A549 (cell line): ENCODE results near the gene MCU. TPM values are rescaled to one million over a fixed set of nuclear protein-coding genes. Genes with fewer than 3 reads are reported as not detected.
A peak's percentile ranks its signal among the peaks of the same experiment; 100 is the strongest.

ENCODE experiments used
- ATAC-seq, 2 experiments: fragments of 200-7000 bp in 1 of 2; fragments of >200 bp in 1 of 2; cut with Nextera tagmentation in 1 of 2; cut with Tn5 transposase in 1 of 2; 3 replicates each; pipeline versions ENCODE4 v1.8.0 to v1.9.1; 2018 to 2020; ENCODE audit warnings: mild to moderate bottlenecking in 1 of 2, moderate library complexity in 1 of 2
- CTCF ChIA-PET: fragments of 300-600 bp; sonication (Branson Sonifier 250); formaldehyde crosslinking; extraction: SDS; loops from one replicate; lab custom pipeline; 2021; ENCODE audit warnings: antibody characterized with exemption, inconsistent platforms; lab: Yijun Ruan, JAX
- POLR2A ChIA-PET: fragments of 350-600 bp; formaldehyde crosslinking; extraction: SDS; loops from one replicate; lab custom pipeline; 2021; ENCODE audit warnings: antibody characterized with exemption, inconsistent platforms; lab: Yijun Ruan, JAX
- DNase-seq, 2 experiments: peaks; one replicate each; pipeline versions ENCODE4 v3.0.0 to v3.0.0-alpha.2; 2011 to 2016; ENCODE audit warnings: low read depth in 1 of 2, low spot score in 1 of 2
- FAIRE-seq: peaks from 2 replicates; lab custom pipeline; 2011; peaks lifted over from hg19 to GRCh38; lab: Jason Lieb, UNC
- H3K27ac ChIP-seq, 2 experiments: fragments of >200 bp; sonication (Bioruptor Twin); formaldehyde crosslinking; 3 replicates each; pipeline ENCODE4 v1.5.1; 2016 to 2017
- H3K4me1 ChIP-seq: fragments of >200 bp; sonication (Bioruptor Twin); formaldehyde crosslinking; 3 replicates; pipeline ENCODE4 v1.6.1; 2016
- H3K4me2 ChIP-seq: fragments of >200 bp; sonication (Bioruptor Twin); formaldehyde crosslinking; 3 replicates; pipeline ENCODE4 v1.6.1; 2016
- H3K4me3 ChIP-seq: fragments of >200 bp; sonication (Bioruptor Twin); formaldehyde crosslinking; 3 replicates; pipeline ENCODE4 v1.5.1; 2016
- H3K9me3 ChIP-seq: fragments of >200 bp; sonication (Bioruptor Twin); formaldehyde crosslinking; 3 replicates; pipeline ENCODE4 v1.6.1; 2016
- BHLHE40 ChIP-seq: IDR thresholded peaks from 2 replicates; pipeline ENCODE4 v1.6.1; 2012; ENCODE audit warnings: low read depth, low read length, inconsistent platforms
- CBX8 ChIP-seq: fragments of 200-600 bp; sonication (generic); IDR thresholded peaks from 2 replicates; pipeline ENCODE4 v1.6.1; 2016
- EHMT2 ChIP-seq: fragments of 200-600 bp; sonication (generic); IDR thresholded peaks from 2 replicates; pipeline ENCODE4 v1.6.1; 2016; ENCODE audit warnings: antibody characterized with exemption, low read depth, mild to moderate bottlenecking, moderate library complexity
- ESRRA ChIP-seq: fragments of 150-350 bp; IDR thresholded peaks from 2 replicates; pipeline ENCODE4 v1.6.1; 2014; ENCODE audit warnings: mild to moderate bottlenecking, low read length, borderline replicate concordance
- FOXS1 ChIP-seq: fragments of 250-450 bp; sonication (Bioruptor Pico); IDR thresholded peaks from 2 replicates; pipeline ENCODE4 v1.5.0; 2020; ENCODE audit warnings: mild to moderate bottlenecking, moderate library complexity
- GATA3 ChIP-seq: IDR thresholded peaks from 2 replicates; pipeline ENCODE4 v1.6.1; 2012; ENCODE audit warnings: borderline replicate concordance
- HDAC2 ChIP-seq: fragments of 200-600 bp; sonication (generic); IDR thresholded peaks from 2 replicates; pipeline ENCODE4 v1.6.1; 2016
- HOXA7 ChIP-seq: fragments of 250-450 bp; sonication (Bioruptor Pico); IDR thresholded peaks from 2 replicates; pipeline ENCODE4 v1.5.0; 2020; ENCODE audit warnings: mild to moderate bottlenecking, moderate library complexity
- HOXB13 ChIP-seq: fragments of 250-450 bp; sonication (Bioruptor Pico); IDR thresholded peaks from 2 replicates; pipeline ENCODE4 v1.5.0; 2020; ENCODE audit warnings: low read depth, mild to moderate bottlenecking, moderate library complexity
- MAFK ChIP-seq: fragments of 450-650 bp; IDR thresholded peaks from 2 replicates; pipeline ENCODE4 v1.6.1; 2014; ENCODE audit not compliant: partially characterized antibody
- NPAS2 ChIP-seq: fragments of 250-450 bp; sonication (Bioruptor Pico); IDR thresholded peaks from 2 replicates; pipeline ENCODE4 v1.8.0; 2022; ENCODE audit warnings: mild to moderate bottlenecking, moderate library complexity, borderline replicate concordance
- NR3C1 ChIP-seq: fragments of >200 bp; sonication (Bioruptor Twin); formaldehyde crosslinking; IDR thresholded peaks from 3 replicates; pipeline ENCODE4 v1.6.1; 2017
- RCOR1 ChIP-seq: fragments of 150-350 bp; IDR thresholded peaks from 2 replicates; pipeline ENCODE4 v1.6.1; 2014; ENCODE audit warnings: antibody characterized with exemption, low read length, low read depth
- RFX5 ChIP-seq: fragments of 450-650 bp; IDR thresholded peaks from 2 replicates; pipeline ENCODE4 v1.7.1; 2014; ENCODE audit warnings: antibody characterized with exemption, mild to moderate bottlenecking, moderate library complexity
- SREBF2 ChIP-seq: fragments of 450-650 bp; IDR thresholded peaks from 2 replicates; pipeline ENCODE4 v1.6.1; 2014; ENCODE audit warnings: mild to moderate bottlenecking, moderate library complexity
- ZFP36 ChIP-seq: fragments of 450-650 bp; IDR thresholded peaks from 2 replicates; pipeline ENCODE4 v1.6.1; 2014; ENCODE audit warnings: borderline replicate concordance; ENCODE audit not compliant: partially characterized antibody
- ZNF302 ChIP-seq: fragments of 250-450 bp; sonication (Bioruptor Pico); IDR thresholded peaks from 2 replicates; pipeline ENCODE4 v1.9.0; 2021; ENCODE audit warnings: inconsistent platforms, mild to moderate bottlenecking, moderate library complexity
- ZSCAN20 ChIP-seq: fragments of 250-450 bp; sonication (Bioruptor Pico); IDR thresholded peaks from 2 replicates; pipeline ENCODE4 v1.8.0; 2022; ENCODE audit warnings: mild to moderate bottlenecking, moderate library complexity
- WGBS: methylation state at CpG from one replicate; pipeline ENCODE4 v1.1.6; 2017; ENCODE audit errors: missing lambda C conversion rate; 5-methylcytosine and 5-hydroxymethylcytosine counted together
- polyA plus RNA-seq, 4 experiments: library from polyadenylated mRNA; depleted of rRNA in 3 of 4; stranded (reverse); fragments of >200 nt; fragmentation: RNase III in 1 of 4; extraction: RNeasy Plus Mini Kit Qiagen cat#74134 plus additional on column Dnase treatment in 1 of 4; gene quantifications; 2 replicates in 3 of 4; 3 replicates in 1 of 4; pipeline ENCODE4 v1.2.3, GENCODE V29; 2011 to 2017
- TF ChIP-seq, protein P1 (sequence below): fragments of >200 bp; sonication (Bioruptor Twin); formaldehyde crosslinking; IDR thresholded peaks from 2 replicates; pipeline ENCODE4 v1.6.1; 2016
- TF ChIP-seq, protein P2 (sequence below): fragments of 250-450 bp; sonication (Bioruptor Pico); IDR thresholded peaks from 2 replicates; pipeline ENCODE4 v1.5.0; 2020; ENCODE audit warnings: low read depth, mild to moderate bottlenecking, moderate library complexity
- TF ChIP-seq, protein P3 (sequence below): fragments of 450-650 bp; IDR thresholded peaks from 2 replicates; pipeline ENCODE4 v1.6.1; 2014; ENCODE audit warnings: antibody characterized with exemption

The MCU gene
- polyA plus RNA-seq, 2 of the 4 experiments (the other 2 are of a cell fraction): 44.0 to 221 TPM

DNA sequence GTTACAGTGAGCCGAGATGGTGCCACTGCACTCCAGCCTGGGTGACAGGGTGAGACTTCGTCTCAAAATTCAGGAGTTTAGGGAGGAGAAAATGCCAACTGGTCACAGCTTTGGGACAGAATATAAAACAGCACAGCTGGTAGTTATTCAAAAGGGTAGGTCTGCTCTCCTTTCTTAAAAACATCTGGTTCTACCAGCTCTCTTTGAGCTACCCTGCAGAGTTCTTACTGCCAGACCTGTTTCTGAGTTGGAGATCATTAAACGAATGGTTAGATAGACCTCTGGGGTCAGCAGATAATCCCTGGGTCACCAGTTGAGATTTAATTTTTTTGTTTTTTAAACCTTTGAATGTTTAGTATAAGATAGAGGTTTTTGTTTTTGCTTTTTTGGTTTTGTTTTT is 52.6 kb downstream of the MCU start:
- H3K4me3 ChIP-seq: no peak overlapping the region
- peaks cover 26% of the 10 kb centered on the region for H3K4me1 ChIP-seq
- no peak for FAIRE-seq
- no peaks in the 10 kb centered on the region for H3K9me3 ChIP-seq
- H3K4me2 ChIP-seq: no peak overlapping the region
- ATAC-seq: no peak
- 77% methylated on average over 3 of the region's 3 CpGs for WGBS
- TF ChIP-seq ESRRA: no peak
- TF ChIP-seq NPAS2 (CRISPR knock-in tag): no peak
- no peak for TF ChIP-seq CBX8
- TF ChIP-seq, protein P1, sequence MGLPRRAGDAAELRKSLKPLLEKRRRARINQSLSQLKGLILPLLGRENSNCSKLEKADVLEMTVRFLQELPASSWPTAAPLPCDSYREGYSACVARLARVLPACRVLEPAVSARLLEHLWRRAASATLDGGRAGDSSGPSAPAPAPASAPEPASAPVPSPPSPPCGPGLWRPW: no peak
- no peak for DNase-seq
- POLR2A ChIA-PET: no interaction called here
- peak overlapping the region in 1 of 2 experiments; percentile 4; a peak in 1 of 6 replicates for H3K27ac ChIP-seq
- CTCF ChIA-PET: interaction anchor here (0.9 kb wide), 1 partner anchor 90 kb away, joined by 3 read pairs; no protein-coding TSS in a partner anchor

DNA sequence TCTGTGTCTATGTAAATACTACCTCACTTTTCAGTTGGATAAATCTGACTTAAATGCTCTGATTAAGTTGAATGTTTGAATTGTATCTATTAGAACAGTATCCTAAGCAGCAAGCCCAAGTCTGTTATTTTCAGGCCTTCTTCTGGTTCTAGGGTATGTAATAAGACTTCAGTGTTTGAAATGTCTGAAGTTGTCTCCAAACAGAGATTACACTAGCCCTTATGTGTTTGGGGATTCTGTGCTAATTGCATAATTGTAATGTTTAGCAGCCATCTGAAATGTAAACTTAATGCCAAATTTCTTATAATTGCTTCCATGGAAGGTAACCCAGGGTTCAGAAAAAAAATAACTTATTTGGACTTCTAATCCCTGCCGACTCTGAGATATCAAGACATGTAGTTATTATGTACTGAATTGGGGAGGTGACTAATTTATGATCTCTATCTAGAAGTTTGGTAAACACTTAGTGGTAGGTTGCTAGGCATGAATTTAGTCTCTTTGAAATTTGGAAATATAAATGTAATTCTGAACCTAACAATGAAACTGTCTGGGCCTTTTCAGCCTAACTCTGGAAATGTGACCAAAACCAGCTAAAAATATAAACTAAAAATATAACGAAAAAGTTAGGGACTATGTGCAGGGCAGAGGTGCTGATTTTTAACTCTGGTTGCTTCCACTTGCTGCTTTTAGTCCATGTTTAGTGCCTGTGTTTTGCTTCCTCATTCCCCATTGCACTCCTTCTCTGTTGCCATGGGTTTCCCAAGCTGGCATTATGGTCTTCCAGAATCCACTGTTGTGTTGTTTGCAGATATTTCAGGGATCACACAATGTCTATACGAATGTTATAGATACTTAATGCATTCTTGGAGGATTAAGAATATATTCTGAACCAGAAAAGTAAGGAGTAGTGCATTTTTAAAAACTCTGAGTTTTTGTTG is 54.8 kb downstream of the MCU start:
- CTCF ChIA-PET: interaction anchor here (1.3 kb wide), 1 partner anchor 9 kb away, joined by 3 read pairs; no protein-coding TSS in a partner anchor
- Histone ChIP-seq H3K4me1 (peaks cover 14% of the 10 kb centered on the region), H3K9me3 (no peaks in the 10 kb centered on the region), H3K4me2 (peak overlapping the region; percentile 18; the same call in 1 of the 3 replicates), H3K4me3 (no peak overlapping the region)
- 49% methylated on average over 3 of the region's 3 CpGs for WGBS
- no peak for DNase-seq
- peak in 1 of 2 experiments; percentile 51; a peak in 3 of 6 replicates for ATAC-seq
- no peak for TF ChIP-seq NR3C1
- TF ChIP-seq, all 56 proteins: peak for 0
- POLR2A ChIA-PET: no interaction called here
- H3K27ac ChIP-seq: no peak overlapping the region
- peak; percentile 67 for FAIRE-seq

DNA sequence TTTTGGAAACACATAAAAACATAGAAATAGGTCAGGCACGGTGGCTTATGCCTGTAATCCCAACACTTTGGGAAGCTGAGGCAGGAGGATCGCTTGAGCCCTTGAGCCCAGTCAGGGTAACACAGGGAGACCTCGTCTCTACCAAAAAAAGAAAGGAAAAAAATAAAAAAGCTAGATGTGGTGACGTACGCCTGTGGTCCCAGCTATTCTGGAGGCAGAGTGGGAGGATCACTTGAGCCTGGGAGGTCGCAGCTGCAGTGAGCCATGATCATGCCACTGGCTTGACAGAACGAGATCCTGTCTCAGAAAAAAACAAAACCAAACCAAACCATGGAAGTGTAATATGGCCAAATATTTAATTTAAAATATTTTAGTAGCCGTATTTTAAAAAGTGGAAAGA is 55.6 kb downstream of the MCU start:
- Histone ChIP-seq H3K27ac (no peak overlapping the region), H3K4me2 (no peak overlapping the region), H3K4me3 (no peak overlapping the region), H3K4me1 (peaks cover 16% of the 10 kb centered on the region)
- ChIA-PET POLR2A (no interaction called here), CTCF (interaction anchor here (1.3 kb wide), 1 partner anchor 9 kb away, joined by 3 read pairs; no protein-coding TSS in a partner anchor)
- no peak for TF ChIP-seq ZNF302 (CRISPR knock-in tag)
- TF ChIP-seq, protein P2, sequence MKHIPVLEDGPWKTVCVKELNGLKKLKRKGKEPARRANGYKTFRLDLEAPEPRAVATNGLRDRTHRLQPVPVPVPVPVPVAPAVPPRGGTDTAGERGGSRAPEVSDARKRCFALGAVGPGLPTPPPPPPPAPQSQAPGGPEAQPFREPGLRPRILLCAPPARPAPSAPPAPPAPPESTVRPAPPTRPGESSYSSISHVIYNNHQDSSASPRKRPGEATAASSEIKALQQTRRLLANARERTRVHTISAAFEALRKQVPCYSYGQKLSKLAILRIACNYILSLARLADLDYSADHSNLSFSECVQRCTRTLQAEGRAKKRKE (CRISPR knock-in tag): no peak
- TF ChIP-seq, all 56 proteins: peak for 0
- ATAC-seq (no peak), DNase-seq (no peak), FAIRE-seq (no peak)
- 94% methylated on average over 8 of the region's 8 CpGs for WGBS
- no peaks in the 10 kb centered on the region for H3K9me3 ChIP-seq

DNA sequence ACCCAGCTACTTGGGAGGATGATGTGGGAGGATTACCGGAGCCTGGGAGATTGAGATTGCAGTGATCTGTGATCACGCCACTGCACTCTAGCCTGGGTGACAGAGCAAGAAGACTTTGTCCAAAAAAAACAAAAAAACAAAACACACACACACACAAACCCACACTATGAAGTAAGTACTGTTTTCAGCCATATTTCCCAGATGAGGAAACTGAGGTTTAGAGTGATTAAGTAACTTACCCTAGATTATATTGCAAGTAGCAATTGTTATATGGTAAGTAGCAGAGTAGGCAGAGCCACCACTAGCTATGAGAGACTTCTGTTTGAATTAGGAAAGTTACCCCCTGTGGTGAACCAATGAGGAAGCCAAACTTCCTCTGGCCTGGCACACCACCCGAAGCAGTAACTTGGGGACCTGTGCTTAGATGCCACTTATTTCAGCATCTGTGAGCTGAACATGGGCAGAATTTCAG is 61.9 kb downstream of the MCU start:
- no peak overlapping the region for H3K4me2 ChIP-seq
- no peak overlapping the region for H3K27ac ChIP-seq
- ChIA-PET CTCF (no interaction called here), POLR2A (no interaction called here)
- no peak for FAIRE-seq
- 81% methylated on average over 3 of the region's 3 CpGs for WGBS
- TF ChIP-seq MAFK: no peak
- TF ChIP-seq BHLHE40: no peak
- TF ChIP-seq, all 56 proteins: peak for 0
- Histone ChIP-seq H3K4me3 (no peak overlapping the region), H3K4me1 (peaks cover 14% of the 10 kb centered on the region; the same call in 2 of the 3 replicates), H3K9me3 (no peaks in the 10 kb centered on the region)
- ATAC-seq (peak in 1 of 2 experiments; percentile 25; a peak in 1 of 6 replicates), DNase-seq (no peak)

DNA sequence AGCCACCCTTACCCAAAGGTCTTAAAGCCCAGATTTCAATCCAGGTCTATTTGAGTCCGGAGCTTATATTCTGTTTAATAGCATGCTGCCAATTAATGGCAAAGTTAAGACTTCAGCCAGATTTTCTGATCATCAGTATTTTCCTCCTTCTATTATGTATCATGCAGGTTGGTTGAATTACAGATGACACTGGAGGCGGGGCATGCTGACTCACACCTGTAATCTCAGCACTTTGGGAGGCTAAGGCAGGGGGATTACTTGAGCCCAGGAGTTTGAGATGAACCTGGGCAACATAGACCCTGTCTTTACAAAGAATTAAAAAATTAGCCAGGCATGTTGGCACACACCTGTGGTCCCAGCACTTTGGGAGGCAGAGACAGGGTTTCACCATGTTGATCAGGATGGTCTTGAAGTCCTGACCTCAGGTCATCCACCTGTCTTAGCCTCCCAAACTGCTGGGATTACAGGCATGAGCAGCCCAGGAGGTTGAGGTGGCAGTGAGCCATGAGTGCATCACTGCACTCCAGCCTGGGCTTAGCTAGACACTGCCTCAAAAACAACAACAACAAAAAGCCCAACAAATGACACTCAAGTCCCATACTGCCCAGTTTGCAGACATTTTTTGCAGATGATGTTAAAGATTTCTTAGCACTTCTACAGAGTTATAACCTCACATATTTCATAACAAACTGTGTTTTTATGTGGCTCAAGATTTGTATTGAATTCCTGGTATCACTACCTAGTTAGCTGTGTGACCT is 62.5 kb downstream of the MCU start:
- H3K9me3 ChIP-seq: no peaks in the 10 kb centered on the region
- ChIA-PET POLR2A (no interaction called here), CTCF (interaction anchor here (0.9 kb wide), 1 partner anchor 8 kb away, joined by 3 read pairs; no protein-coding TSS in a partner anchor)
- no peak overlapping the region for H3K4me2 ChIP-seq
- DNase-seq (no peak), ATAC-seq (peak in 1 of 2 experiments; percentile 45; a peak in 3 of 6 replicates), FAIRE-seq (no peak)
- no peak overlapping the region for H3K4me3 ChIP-seq
- H3K4me1 ChIP-seq: peaks cover 14% of the 10 kb centered on the region; the same call in 2 of the 3 replicates
- 94% methylated on average over 2 of the region's 2 CpGs for WGBS
- TF ChIP-seq, protein P2 (CRISPR knock-in tag): no peak
- TF ChIP-seq SREBF2 (no peak), FOXS1 (CRISPR knock-in tag) (no peak), ZSCAN20 (CRISPR knock-in tag) (no peak), ZFP36 (no peak), EHMT2 (no peak), HOXB13 (CRISPR knock-in tag) (no peak), GATA3 (no peak), CBX8 (no peak), RFX5 (no peak), RCOR1 (no peak), BHLHE40 (no peak), HOXA7 (CRISPR knock-in tag) (no peak), HDAC2 (no peak)
- TF ChIP-seq, protein P3, sequence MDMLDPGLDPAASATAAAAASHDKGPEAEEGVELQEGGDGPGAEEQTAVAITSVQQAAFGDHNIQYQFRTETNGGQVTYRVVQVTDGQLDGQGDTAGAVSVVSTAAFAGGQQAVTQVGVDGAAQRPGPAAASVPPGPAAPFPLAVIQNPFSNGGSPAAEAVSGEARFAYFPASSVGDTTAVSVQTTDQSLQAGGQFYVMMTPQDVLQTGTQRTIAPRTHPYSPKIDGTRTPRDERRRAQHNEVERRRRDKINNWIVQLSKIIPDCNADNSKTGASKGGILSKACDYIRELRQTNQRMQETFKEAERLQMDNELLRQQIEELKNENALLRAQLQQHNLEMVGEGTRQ: no peak
- H3K27ac ChIP-seq: no peak overlapping the region
